ENCODE measurements around the gene TMEM236. TPM values are rescaled to one million over a fixed set of nuclear protein-coding genes. Genes with fewer than 3 reads are reported as not detected.

The TMEM236 gene
- total RNA-seq, 2 experiments from 2014 or later: 0.04 to 0.12 TPM

DNA sequence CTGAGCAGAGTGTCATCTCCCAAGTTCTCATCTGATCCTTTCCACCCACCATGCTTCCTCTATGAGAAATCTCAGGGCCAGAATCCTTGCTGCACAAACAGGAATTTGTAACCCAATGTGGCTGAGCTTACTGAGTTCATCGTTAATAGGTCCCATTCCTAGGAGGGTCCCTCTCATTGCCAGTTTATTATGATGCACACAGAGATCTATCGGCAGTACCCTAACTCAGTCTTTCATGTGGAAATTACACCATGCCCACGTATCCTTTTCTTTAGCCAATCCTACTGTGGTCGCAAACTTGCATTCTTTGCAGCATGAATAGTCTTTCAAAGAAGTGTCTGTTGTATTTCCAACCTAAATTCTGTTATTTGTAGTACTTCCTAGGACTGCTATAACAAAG, 12.1 kb downstream of the TMEM236 start:
- DNase-seq: no peak
- no peak overlapping the region for H3K27ac Mint-ChIP-seq
- peaks cover 4% of the 10 kb centered on the region for H3K9me3 Mint-ChIP-seq
- no peak overlapping the region for H3K4me3 Mint-ChIP-seq
- no peaks in the 10 kb centered on the region for H3K4me1 Mint-ChIP-seq
- no peaks in the 10 kb centered on the region for H3K36me3 Mint-ChIP-seq
- H3K27me3 Mint-ChIP-seq: no peaks in the 10 kb centered on the region

DNA sequence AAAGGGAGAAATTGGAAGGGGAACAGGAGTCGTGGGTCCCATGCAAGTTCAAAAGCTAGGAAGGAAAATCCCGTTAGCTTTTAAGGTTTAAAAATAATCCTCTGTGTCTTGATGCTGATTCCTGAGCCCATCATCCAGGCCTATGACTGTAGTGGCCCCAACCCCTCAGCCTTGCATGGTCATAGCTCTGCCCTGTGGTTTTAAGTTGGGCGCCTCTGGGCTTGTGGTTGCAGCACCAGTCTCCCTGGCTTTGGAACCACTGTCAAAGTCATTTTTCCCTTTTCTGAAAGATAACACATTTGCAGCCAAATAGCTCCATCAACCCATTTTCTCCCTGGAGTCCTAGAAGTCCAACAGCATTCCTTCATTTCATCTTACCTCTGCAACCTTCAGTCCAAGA, 13.6 kb downstream of the TMEM236 start:
- Mint-ChIP-seq H3K36me3 (no peaks in the 10 kb centered on the region), H3K27me3 (no peaks in the 10 kb centered on the region), H3K4me3 (no peak overlapping the region)

DNA sequence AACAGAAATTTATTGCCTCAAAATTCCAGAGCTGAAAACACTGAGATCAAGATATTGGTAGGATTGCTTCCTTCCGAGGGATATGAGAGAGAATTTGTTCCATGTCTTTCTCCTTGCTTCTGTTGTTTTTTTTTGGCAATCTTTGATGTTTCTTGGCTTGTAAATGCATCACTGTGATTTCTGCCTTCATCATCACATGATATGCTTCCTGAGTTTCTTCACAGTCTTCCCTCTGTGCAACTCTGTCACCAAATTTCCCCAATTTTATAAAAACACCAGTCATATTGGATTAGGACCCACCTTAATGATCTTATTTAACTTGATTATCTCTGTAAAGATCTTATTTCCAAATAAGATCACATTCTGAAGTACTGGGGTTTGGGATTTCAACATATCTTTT, 14.7 kb downstream of the TMEM236 start:
- no peaks in the 10 kb centered on the region for H3K36me3 Mint-ChIP-seq
- no peak overlapping the region for H3K4me3 Mint-ChIP-seq
- H3K4me1 Mint-ChIP-seq: no peaks in the 10 kb centered on the region
- DNase-seq: no peak
- H3K9me3 Mint-ChIP-seq: peaks cover 4% of the 10 kb centered on the region
- no peaks in the 10 kb centered on the region for H3K27me3 Mint-ChIP-seq
- no peak overlapping the region for H3K27ac Mint-ChIP-seq

More for the DNA sequence above, 13.6 kb downstream of the TMEM236 start:
- H3K4me1 Mint-ChIP-seq: no peaks in the 10 kb centered on the region
- no peak overlapping the region for H3K27ac Mint-ChIP-seq
- DNase-seq: no peak
- H3K9me3 Mint-ChIP-seq: peaks cover 4% of the 10 kb centered on the region

DNA sequence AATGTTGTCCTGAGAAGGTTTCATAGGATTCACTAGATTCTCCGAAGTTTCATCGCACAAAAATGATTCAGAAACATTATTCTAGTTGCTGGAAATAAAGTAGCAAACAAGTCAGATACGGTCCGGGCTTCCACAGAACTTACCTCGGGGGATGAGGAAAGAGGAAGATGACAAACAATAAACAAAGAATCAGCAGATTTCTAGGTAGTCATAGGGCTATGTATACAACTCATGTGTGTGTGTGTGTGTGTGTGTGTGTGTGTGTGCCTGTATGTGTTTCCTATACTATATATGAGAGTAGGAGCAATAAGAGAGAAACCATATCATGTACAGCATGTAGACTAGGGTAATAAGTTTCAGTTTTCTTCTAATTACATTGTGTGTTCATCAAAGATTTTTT, 16.5 kb downstream of the TMEM236 start:
- no peaks in the 10 kb centered on the region for H3K27me3 Mint-ChIP-seq
- no peaks in the 10 kb centered on the region for H3K4me1 Mint-ChIP-seq
- no peak for DNase-seq
- no peak overlapping the region for H3K4me3 Mint-ChIP-seq
- no peak overlapping the region for H3K27ac Mint-ChIP-seq
- H3K9me3 Mint-ChIP-seq: peaks cover 4% of the 10 kb centered on the region
- H3K36me3 Mint-ChIP-seq: no peaks in the 10 kb centered on the region

DNA sequence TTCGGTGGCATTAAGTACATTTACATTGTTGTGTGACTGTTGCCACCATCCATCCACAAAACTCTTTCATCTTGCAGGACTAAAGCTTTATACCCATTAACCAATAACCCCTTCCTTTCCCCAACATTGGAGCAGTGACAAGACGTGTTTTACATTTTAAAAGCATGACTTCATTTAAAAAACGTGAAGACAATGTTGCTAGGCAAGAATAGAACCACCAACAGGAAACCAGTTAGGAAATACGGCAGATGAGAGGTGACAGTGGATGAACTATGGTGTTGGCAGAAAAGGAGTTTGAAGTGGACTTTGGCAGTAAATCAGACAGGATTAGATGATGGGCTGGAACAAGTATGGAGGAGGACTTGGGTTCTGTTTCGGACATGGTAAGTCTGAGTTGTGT, 17.0 kb downstream of the TMEM236 start:
- Mint-ChIP-seq H3K9me3 (peaks cover 4% of the 10 kb centered on the region), H3K36me3 (no peaks in the 10 kb centered on the region), H3K4me3 (no peak overlapping the region), H3K4me1 (no peaks in the 10 kb centered on the region), H3K27me3 (no peaks in the 10 kb centered on the region), H3K27ac (no peak overlapping the region)
- no peak for DNase-seq

DNA sequence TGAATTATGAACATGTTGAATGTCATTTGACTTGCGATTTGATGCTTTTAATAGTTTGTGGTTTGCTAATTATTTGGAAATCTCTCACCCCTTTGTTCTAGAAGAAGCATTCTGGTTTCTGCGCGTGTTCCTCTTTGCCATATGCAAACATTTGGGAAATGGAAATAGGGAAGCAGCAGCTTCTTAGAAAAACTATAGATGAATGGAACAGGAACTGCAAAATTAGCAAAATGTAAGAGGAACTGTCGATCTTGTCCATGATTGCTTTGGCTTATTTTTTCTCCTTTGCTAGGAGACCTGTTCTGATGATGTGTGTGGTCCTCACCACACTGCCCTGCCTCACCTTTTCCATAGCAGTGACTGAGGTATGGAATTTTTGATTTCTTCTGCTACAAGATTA, 19.0 kb downstream of the TMEM236 start:
- no peak overlapping the region for H3K4me3 Mint-ChIP-seq
- no peak overlapping the region for H3K27ac Mint-ChIP-seq
- H3K27me3 Mint-ChIP-seq: no peaks in the 10 kb centered on the region
- H3K36me3 Mint-ChIP-seq: no peaks in the 10 kb centered on the region
- H3K9me3 Mint-ChIP-seq: peaks cover 4% of the 10 kb centered on the region
- no peaks in the 10 kb centered on the region for H3K4me1 Mint-ChIP-seq
- no peak for DNase-seq

DNA sequence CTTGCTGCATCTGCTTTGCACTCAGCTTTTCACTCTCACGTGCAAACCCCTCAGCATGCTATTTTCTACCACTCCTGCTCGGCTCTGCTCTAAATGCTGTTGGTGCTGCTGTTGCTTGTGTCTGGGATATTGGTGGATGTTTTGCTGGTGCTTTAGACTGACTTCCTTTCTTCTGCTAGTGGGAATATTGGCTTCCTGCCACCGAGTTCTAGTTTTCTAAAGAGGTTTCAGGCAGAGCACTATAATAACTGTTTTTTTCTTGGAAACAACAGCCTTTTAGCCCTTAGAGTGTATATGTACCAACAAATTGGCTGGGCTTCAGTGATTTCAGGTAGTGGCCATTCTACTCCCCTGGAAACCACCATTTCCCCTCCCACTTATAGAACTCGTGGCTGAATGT, 27.8 kb downstream of the TMEM236 start:
- Mint-ChIP-seq H3K27me3 (no peaks in the 10 kb centered on the region), H3K36me3 (no peaks in the 10 kb centered on the region), H3K27ac (no peak overlapping the region), H3K4me3 (no peak overlapping the region), H3K9me3 (no peaks in the 10 kb centered on the region), H3K4me1 (peaks cover 2% of the 10 kb centered on the region)
- no peak for DNase-seq

DNA sequence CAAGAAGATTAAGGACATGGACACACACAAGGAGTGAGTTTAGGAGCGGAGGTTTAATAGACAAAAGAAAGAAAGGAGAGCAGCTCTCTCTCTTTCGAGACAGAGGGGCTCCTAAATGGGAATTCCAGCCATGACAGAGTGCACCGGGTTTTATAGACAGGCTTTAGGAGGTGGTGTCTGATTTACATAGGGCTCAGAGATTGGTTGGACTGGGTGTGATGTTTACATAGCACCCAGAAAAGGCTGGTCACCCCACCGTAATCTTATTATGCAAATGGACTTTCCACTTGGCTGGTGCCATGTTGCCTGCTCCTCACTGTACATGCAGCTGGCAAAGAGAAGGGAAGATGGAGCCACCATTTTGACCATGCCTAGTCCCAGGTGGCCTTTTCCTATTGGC, 28.7 kb downstream of the TMEM236 start:
- H3K9me3 Mint-ChIP-seq: no peaks in the 10 kb centered on the region

DNA sequence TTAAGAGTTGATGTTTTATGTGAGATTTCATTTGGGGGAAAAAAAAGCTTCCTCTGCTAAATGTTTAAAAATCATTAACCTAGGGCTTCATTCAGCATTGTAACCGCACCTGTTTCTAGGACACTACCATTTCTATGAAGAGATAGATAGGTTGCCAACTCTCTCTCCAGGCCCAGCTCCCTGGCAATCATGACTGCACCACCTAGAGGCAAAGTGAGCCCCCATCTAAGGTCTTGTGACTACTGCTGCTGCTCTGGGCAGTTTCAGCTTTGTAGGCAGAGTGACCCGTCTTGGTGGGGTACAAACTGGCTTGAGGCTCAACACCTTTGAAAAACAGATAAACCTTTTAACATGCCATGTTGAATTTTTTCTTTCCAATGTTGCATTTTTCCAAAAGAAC, 29.9 kb downstream of the TMEM236 start:
- no peaks in the 10 kb centered on the region for H3K27me3 Mint-ChIP-seq
- H3K9me3 Mint-ChIP-seq: no peaks in the 10 kb centered on the region
- no peak overlapping the region for H3K4me3 Mint-ChIP-seq
- DNase-seq: no peak
- H3K36me3 Mint-ChIP-seq: no peaks in the 10 kb centered on the region
- peaks cover 2% of the 10 kb centered on the region for H3K4me1 Mint-ChIP-seq
- H3K27ac Mint-ChIP-seq: no peak overlapping the region

More for the DNA sequence above, 28.7 kb downstream of the TMEM236 start:
- Mint-ChIP-seq H3K27me3 (no peaks in the 10 kb centered on the region), H3K4me3 (no peak overlapping the region), H3K27ac (no peak overlapping the region), H3K36me3 (no peaks in the 10 kb centered on the region), H3K4me1 (peaks cover 2% of the 10 kb centered on the region)
- DNase-seq: no peak

DNA sequence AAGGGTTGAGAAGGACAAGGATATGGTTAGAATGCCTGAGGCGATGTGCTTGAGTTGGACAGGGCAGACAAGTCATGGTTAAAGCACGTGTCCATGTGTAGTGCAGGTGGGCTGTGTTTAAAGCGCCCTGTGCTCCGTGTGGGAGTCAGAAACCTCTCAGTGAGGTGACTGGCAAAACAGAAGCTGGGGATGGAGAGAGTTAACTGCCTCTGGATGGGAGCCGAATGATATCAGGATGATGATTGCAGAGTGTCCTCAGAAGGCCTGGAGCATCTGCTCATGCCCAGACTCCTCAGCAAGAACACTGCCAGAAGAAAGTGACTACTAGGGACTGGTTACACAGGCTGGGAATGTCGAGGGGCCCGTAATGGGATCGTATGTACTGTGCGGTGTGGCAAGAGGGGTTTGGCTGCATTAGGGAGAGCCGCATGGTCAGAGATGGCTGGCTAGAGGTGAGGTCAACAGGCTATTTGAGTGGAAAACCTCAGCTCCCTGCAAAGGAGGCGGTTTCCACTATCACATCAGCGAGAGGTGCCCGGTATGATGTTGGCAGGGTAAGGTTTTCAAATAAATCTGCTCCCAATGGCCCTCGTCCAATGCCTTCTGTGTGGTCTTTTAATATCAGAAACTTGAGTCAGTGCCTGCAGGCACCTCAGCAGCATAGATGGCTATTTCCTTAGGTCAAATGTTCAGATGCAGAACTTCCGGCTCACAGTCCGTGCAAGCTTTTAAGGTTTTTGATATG, 31.1 kb downstream of the TMEM236 start:
- Mint-ChIP-seq H3K4me3 (no peak overlapping the region), H3K27ac (no peak overlapping the region), H3K4me1 (peaks cover 2% of the 10 kb centered on the region), H3K9me3 (no peaks in the 10 kb centered on the region), H3K36me3 (no peaks in the 10 kb centered on the region), H3K27me3 (no peaks in the 10 kb centered on the region)
- no peak for DNase-seq

DNA sequence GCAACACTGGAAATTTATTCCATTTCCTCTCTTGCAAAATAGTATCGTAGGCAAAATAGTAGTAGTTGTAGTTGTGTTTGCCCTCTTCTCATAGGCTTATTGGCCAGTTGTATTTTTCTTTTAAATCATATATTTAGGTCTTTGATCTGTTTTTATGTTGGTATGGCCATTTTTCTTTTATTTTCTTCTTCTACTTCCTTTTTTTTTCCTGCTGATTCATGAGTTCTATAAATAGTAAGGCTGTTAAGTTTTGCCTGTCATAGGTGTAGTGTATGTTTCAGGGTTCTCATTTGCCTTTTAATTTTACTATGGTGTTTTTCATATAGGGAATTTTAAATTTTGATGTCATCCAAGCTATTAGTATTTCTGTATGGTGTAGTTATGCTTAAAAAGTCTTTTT, 31.8 kb downstream of the TMEM236 start:
- Mint-ChIP-seq H3K4me3 (no peak overlapping the region), H3K9me3 (no peaks in the 10 kb centered on the region), H3K36me3 (no peaks in the 10 kb centered on the region), H3K27me3 (no peaks in the 10 kb centered on the region), H3K4me1 (peaks cover 2% of the 10 kb centered on the region), H3K27ac (no peak overlapping the region)
- no peak for DNase-seq

DNA sequence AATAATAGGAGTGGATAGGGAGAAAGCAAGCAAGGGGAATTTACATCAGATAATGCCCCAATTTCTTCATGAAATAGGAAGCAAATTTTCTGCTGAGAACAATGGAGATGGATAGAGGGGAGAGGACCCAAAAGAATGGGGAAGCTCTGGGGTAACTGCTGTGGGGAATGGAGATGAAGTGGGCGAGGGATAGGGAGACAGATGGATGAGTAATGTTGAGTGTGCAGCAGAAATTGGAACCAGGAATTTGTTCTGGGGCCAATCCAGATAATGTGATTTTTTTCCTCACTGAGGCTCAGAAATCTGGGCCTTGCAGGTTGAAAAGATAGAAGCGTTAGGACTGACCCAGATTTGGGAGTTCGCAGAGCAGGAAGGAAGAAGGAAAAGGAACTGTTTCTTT, 32.7 kb downstream of the TMEM236 start:
- Mint-ChIP-seq H3K4me3 (no peak overlapping the region), H3K4me1 (peaks cover 2% of the 10 kb centered on the region), H3K9me3 (no peaks in the 10 kb centered on the region), H3K27me3 (no peaks in the 10 kb centered on the region), H3K36me3 (no peaks in the 10 kb centered on the region), H3K27ac (no peak overlapping the region)
- no peak for DNase-seq

DNA sequence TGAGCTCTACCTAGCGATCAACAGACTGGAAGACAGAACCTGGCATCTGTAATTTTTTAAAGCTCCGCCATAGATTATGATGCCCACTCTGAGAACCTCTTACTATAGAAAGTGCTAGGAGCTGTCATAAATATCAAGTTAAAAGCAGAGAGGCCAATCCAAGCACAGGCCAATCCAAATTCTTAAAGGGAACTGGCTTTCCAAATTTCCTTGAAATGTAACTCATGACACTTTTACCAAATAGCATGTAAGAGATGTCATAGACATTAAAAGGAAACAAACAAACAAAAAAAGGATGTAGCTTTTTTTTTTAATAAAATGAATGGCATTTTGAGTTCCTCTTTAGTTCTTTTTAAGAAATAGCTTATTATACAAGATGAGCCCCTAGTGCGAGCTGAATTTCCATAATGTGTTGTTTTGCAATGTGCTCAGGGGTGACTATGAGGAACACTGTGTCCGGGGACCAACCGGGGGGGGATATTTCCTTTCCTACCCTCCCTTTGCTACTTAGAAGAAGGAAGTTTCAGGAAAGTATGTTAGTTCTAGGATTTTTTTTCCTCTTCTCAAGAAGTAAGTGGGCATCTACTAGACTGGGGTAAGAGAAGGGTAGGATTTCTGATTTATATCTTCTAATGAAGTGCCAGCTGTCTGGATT, 33.4 kb downstream of the TMEM236 start:
- H3K9me3 Mint-ChIP-seq: no peaks in the 10 kb centered on the region

DNA sequence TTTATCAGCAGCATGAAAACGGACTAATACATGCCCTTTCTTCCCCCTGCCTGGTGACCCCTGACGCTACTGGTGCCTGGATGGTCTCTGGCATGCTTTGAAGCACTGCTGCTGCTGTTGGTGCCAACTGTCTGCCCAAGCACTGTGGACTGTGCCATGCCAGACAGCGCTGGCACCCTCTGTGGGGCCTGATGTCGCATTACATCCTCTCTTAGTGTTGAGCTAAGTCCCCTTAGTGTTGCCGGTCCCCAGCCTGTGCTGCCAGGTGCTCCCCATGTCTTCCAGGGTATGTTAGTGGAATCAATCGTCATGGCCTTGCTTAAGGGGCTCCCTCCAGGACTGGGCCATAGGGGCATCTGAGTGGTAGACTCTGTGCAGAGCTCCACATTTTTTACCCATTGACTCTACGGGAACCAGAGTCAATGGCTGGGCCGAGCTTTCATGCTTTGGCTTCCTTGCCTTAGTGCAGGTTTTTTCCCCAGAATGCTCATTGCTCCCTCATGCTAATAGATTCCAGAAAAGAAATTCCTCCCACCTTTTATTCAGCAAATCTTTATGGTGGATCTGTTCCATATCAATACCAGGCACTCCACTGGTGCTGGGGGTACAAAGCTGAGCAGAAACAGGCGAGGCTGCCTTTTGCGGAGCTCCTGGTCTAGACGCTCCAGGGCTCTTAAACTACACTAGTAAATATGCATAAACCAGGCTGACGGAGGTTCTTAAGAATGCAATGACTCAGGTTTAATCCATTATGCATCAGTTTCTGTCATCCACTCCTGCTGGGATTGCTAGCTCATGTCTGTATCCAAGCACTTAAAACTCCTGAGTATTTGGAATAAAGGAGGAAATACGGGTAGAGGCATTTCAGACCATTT, 35.3 kb downstream of the TMEM236 start:
- Mint-ChIP-seq H3K9me3 (no peaks in the 10 kb centered on the region), H3K27me3 (no peaks in the 10 kb centered on the region), H3K36me3 (no peaks in the 10 kb centered on the region), H3K27ac (no peak overlapping the region), H3K4me1 (peaks cover 2% of the 10 kb centered on the region), H3K4me3 (no peak overlapping the region)
- no peak for DNase-seq

More for the DNA sequence above, 33.4 kb downstream of the TMEM236 start:
- Mint-ChIP-seq H3K36me3 (no peaks in the 10 kb centered on the region), H3K27ac (no peak overlapping the region), H3K27me3 (no peaks in the 10 kb centered on the region), H3K4me3 (no peak overlapping the region), H3K4me1 (peaks cover 2% of the 10 kb centered on the region)
- DNase-seq: no peak

DNA sequence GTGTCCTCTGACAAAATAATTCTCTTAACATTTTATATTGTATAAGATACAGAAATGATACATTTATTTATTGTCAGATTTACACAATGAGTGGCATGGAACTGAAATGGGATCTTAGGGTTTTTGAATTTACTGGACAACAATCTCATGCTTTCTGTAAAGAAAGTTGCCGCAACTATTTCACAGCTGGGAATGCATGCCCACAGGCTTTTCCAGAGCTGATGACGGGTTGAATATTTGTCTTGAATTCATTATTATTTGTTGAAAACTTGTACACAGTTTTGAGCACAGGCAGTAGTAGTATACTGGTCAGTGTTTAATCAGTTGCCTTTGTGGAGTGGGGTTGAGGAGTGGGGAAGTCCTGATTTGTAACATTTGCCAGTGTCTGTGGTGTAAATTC, 36.6 kb downstream of the TMEM236 start:
- Mint-ChIP-seq H3K9me3 (no peaks in the 10 kb centered on the region), H3K27ac (no peak overlapping the region), H3K4me3 (no peak overlapping the region), H3K36me3 (no peaks in the 10 kb centered on the region), H3K4me1 (peaks cover 9% of the 10 kb centered on the region), H3K27me3 (no peaks in the 10 kb centered on the region)
- DNase-seq: no peak

All from activated naive CD8-positive, alpha-beta T cell treated with anti-CD3 and anti-CD28 coated beads for 36 hours (primary cell).